GM21619 (cell line): Measurements from ENCODE around the gene ALPK1.
"Not testable (repeated sequence)": the region's sequence is repeated elsewhere in the genome, so short reads cannot be mapped to it uniquely, and the experiment has no call there.

Source experiments
- ATAC-seq: cut with Tn5 transposase; IDR thresholded peaks from one replicate; pipeline ENCODE4 v1.9.1; 2021; ENCODE audit not compliant: unreplicated experiment

Gene ALPK1

GRCh38 chr4:112284166-112284565 lies 13.0 kb upstream of the ALPK1 start:
- ATAC-seq: no peak

DNA sequence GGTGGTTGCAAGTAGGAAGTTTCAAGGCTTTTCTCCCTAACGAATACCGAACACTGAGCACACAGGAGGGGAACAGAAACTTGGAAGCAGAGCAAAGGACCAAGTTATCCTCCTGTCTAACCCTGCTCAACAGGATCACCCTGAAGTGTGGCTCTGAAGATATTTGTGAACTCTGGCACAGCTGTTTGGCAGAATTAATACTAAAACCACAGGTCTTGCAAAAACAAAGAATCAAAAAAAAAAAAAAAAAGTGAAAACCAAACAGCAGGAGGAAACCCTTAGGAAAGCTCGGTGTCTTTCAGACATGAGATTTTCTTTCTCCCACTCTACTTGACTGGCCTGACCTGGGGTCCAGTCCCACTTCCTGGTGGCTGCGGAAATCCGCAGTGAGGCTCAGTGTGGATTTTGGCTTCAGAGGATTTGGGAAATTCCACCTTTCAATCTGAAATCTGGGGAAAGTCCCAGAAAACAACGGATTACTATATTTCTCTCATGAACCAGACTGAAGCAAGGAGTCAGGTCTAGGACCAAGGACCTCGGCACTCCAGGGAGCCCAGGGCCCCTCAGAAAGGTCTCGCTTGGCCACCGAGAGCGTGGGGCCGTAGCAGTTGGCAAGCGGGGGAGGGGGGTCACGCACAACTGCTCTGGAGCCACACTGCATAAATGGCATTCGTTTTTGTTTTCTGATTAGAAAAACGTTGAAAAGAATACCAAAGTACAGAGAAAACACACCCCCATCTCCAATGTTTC lies 12.3 kb upstream of the ALPK1 start:
- no peak for ATAC-seq

- ATAC-seq: peak; percentile 31
Measured at GRCh38 chr4:112287258-112287989, 9.7 kb upstream of the ALPK1 start.

GRCh38 chr4:112288455-112288854 lies 8.7 kb upstream of the ALPK1 start:
- peak; percentile 26 for ATAC-seq

DNA sequence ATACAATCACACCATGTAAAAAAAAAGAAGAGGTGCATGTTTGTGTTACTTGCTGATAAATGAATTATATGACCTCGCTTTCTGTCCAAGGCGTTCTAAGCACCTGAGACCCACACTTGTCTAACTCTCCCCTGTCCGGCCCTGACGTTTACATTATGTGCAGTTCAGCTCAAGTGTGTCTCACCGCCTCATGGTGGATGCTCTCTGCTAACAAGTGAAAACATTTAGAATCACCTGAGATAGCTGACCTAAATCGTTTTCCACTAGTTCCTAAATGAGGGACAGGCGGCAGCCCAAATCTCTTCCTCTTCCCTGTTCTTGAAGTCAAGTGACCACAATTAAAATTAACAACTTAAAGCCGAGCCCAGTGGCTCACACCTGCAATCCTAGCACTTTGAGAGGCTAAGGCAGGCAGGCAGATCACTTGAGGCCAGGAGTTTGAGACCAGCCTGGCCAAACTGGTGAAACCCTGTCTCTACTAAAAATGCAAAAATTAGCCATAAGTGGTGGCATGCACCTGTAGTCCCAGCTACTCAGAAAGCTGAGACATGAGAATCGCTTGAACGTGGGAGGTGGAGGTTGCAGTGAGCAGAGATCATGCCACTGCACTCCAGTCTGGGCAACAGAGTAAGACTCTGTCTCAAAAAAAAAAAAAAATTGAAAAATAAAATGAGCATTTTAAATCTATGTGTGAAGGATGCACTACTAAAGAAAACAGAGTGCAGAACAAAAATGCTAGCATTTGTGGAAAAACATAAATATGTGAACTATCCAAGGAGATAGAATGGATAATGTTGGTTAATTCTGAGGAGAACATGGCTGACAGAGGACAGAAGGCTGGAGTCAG lies 7.5 kb upstream of the ALPK1 start:
- ATAC-seq: no peak

GRCh38 chr4:112290341-112290740 lies 6.8 kb upstream of the ALPK1 start:
- no peak for ATAC-seq

GRCh38 chr4:112299721-112300120 lies 2.6 kb downstream of the ALPK1 start:
- ATAC-seq: no peak

DNA sequence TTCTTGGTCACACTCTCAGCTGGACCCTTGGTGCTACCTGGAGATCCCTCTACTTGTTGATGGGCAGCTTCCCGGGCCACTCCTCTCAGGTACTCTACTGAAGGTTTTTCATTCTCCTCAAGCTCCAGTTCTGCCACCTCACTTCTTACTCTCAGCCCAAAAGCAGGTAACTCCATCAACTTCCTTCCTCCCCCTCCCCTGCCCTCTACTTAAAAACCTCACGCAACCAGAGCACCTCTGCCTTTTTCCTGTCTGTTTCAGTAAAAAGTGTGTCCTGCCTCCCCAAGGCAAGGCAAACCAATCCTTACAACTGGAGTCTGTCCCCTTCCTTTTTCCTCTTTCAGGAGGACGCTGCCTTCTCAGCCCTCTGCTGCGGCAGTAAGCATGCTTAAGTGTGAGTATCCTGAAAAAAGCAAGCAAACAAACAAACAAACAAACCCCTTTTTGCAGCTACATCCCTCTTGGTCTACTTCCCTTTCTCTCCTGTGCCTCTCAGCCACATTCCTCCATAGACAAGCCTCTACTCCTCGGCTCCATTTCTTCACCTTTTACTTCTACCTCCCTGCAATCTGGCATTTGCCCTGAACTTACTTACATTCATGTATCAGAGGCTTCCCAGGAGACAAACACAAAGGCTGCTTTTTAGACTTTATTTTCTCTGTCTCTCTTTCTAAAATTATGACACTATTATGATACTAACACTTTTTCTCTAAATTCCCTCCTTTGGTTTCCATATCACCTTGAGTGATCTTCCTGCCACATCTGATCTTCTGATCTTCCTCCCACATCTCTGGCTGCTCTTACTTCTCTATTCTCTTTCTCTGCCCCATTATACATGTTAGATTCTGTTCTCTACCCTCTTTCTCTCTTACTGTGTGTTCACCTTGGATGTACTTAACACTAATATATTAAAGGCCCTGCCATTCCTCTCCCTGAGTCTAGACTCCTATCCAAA lies 5.4 kb downstream of the ALPK1 start:
- peak; percentile 60 for ATAC-seq

DNA sequence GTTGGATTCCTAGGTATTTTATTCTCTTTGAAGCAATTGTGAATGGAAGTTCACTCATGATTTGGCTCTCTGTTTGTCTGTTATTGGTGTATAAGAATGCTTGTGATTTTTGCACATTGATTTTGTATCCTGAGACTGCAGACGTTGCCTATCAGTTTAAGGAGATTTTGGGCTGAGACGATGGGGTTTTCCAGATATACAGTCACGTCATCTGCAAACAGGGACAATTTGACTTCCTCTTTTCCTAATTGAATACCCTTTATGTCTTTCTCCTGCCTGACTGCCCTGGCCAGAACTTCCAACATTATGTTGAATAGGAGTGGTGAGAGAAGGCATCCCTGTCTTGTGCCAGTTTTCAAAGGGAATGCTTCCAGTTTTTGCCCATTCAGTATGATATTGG lies 8.3 kb downstream of the ALPK1 start:
- ATAC-seq: not testable (repeated sequence)

DNA sequence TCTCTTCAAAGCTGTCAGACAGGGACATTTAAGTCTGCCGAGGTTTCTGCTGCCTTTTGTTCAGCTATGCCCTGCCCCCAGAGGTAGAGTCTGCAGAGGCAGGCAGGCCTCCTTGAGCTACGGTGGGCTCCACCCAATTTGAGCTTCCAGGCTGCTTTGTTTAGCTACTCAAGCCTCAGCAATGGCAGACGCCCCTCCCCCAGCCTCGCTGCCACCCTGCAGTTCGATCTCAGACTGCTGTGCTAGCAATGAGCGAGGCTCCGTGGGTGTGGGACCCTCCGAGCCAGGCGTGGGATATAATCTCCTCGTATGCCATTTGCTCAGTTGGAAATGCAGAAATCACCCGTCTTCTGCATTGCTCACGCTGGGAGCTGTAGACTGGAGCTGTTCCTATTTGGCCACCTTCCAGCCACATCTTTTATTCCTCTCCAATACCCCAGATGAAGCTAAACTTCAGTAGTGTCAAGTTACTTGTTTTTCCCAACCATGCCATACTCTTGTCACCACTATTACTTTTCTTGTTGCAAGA lies 12.2 kb downstream of the ALPK1 start:
- not testable (repeated sequence) for ATAC-seq

- no peak for ATAC-seq
Measured at GRCh38 chr4:112311516-112311915, 14.3 kb downstream of the ALPK1 start.

GRCh38 chr4:112312610-112313239 lies 15.6 kb downstream of the ALPK1 start:
- peak; percentile 97 for ATAC-seq

DNA sequence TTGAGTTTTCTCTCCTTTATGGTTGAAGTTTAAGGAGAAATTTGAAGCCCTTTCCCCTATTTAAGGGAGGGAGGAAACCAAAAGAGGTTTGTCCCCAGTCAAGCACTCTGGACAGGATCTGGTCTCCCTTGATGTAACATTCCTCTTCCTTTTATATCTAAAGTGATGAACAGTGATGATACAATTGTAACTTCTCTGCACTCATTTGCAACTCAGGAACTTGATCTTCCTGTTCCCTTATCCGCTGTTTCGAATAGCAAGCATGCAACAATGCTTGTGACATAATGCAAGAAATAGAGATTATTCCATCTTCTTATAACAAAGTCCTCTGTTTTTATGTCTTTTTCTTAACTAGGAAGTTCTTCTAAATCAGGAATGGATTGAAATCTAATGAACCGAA lies 18.3 kb downstream of the ALPK1 start:
- no peak for ATAC-seq

DNA sequence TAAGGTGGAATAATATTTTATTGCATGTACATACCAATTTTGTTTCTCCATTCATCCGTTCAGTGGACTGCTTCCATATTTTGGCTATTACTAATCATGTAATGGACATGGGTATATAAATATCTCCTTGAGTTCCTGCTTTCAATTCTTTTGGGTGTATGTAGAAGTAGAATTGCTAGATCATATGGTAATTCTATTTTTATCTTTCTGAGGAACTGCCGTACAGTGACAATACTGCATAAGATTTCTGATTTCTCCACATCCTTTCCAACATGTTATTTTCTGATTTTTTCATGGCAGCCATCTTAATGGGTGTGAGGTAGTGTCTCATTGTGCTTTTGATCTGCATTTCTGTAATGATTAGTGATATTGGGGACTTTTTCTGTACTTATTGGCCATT lies 19.2 kb downstream of the ALPK1 start:
- no peak for ATAC-seq

DNA sequence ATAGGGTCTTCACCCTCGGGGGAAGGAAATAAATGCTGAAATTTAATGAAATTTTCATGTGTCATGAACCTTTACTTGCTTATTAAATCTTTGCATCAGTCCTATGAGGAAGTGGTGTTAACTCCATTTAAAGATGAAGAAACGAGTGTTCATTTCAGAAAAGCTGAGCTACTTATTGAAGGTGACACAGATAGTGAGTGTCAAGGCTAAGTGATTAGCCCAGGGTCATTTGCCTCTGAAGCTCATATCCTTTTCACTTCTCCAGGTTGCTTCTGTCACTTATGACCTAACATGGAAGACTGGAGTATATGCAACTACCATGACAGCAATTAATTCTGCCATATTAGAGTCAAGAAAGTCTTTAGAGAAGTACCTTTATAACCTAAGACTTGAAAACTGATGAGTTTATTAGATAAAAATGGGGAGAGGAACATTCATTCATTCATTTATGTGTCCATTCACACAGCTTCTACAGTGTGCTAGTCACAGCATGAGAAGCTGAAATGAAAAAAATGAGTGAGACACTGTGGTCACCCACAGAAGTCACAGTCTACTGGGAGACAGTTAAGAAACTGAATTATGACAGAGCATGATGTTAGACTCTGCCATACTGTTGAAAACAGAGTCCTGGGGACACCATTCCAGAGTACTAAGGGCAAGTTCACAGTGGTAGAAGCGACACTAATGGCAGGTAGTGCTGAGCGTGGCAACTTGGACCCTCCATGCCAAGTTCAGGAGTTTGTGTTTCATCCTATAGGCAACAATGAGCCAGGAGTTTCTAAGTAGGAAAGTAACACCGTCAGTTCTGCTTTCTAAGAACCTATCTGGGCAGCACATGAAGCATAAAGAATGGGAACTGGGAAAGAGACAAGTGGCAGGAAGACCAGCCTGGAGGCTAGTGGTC lies 21.3 kb downstream of the ALPK1 start:
- ATAC-seq: peak; percentile 96

GRCh38 chr4:112321776-112322684 lies 24.9 kb downstream of the ALPK1 start:
- no peak for ATAC-seq

DNA sequence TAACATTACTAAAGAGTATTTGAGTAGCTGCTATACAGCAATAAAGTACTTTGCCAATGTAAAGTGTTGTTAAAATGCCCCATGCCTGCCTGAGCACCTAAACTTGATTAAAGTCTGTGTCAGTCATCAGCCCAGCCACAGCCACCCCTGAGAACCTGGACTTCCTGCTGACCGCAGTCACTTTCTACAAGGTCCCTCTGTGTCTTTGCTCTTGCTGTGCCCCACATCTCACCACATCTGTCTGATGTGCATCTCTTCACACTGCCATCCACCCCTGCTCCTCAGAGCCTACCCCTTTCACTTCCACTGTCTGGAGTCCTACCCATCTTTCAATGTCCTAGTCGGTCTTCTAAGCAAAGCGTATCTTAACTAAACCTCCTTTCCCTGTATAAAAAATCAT lies 25.7 kb downstream of the ALPK1 start:
- ATAC-seq: no peak

- ATAC-seq: no peak
Measured at GRCh38 chr4:112325530-112325929, 28.4 kb downstream of the ALPK1 start.
